ENCODE results near the gene USP24.

GRCh38 chr1:55231745-55232144 lies 16.6 kb upstream of the USP24 start:
- TF ChIP-seq CHD2 (IDR thresholded peaks at IDR 0.05; ENCODE audit: low read length, partially characterized antibody) (no peak), ELF1 (IDR thresholded peaks at IDR 0.05) (no peak), FOXM1 (IDR thresholded peaks at IDR 0.05; ENCODE audit: low read depth) (no peak), ZBTB33 (IDR thresholded peaks at IDR 0.05; ENCODE audit: borderline replicate concordance, low read depth) (no peak), POLR2AphosphoS5 (IDR thresholded peaks at IDR 0.05; ENCODE audit: low read depth, low read length) (no peak), CTCF (IDR thresholded peaks at IDR 0.05) (no peak), RFX5 (IDR thresholded peaks at IDR 0.05; ENCODE audit: low read length) (no peak), SIN3A (IDR thresholded peaks at IDR 0.05; ENCODE audit: borderline replicate concordance, low read depth, low read length) (no peak), YY1 (IDR thresholded peaks at IDR 0.05; ENCODE audit: low read depth) (no peak), GABPA (IDR thresholded peaks at IDR 0.05; ENCODE audit: low read depth) (no peak), RCOR1 (IDR thresholded peaks at IDR 0.05; ENCODE audit: low read length) (no peak), USF1 (IDR thresholded peaks at IDR 0.05; ENCODE audit: borderline replicate concordance, low read depth) (no peak)
